A549 (cell line): ENCODE data around the gene PCID2. TPM values are rescaled to one million over a fixed set of nuclear protein-coding genes. Genes with fewer than 3 reads are reported as not detected.

Experiments used
- ATAC-seq, 2 experiments: fragments of 200-7000 bp in 1 of 2; fragments of >200 bp in 1 of 2; cut with Nextera tagmentation in 1 of 2; cut with Tn5 transposase in 1 of 2; 3 replicates each; pipeline versions ENCODE4 v1.8.0 to v1.9.1; 2018 to 2020; ENCODE audit warnings: mild to moderate bottlenecking in 1 of 2, moderate library complexity in 1 of 2
- CTCF ChIA-PET: fragments of 300-600 bp; sonication (Branson Sonifier 250); formaldehyde crosslinking; extraction: SDS; loops from one replicate; lab custom pipeline; 2021; ENCODE audit warnings: antibody characterized with exemption, inconsistent platforms; lab: Yijun Ruan, JAX
- POLR2A ChIA-PET: fragments of 350-600 bp; formaldehyde crosslinking; extraction: SDS; loops from one replicate; lab custom pipeline; 2021; ENCODE audit warnings: antibody characterized with exemption, inconsistent platforms; lab: Yijun Ruan, JAX
- DNase-seq, 2 experiments: peaks; one replicate each; pipeline versions ENCODE4 v3.0.0 to v3.0.0-alpha.2; 2011 to 2016; ENCODE audit warnings: low read depth in 1 of 2, low spot score in 1 of 2
- FAIRE-seq: peaks from 2 replicates; lab custom pipeline; 2011; peaks lifted over from hg19 to GRCh38; lab: Jason Lieb, UNC
- H3K27ac ChIP-seq, 2 experiments: fragments of >200 bp; sonication (Bioruptor Twin); formaldehyde crosslinking; 3 replicates each; pipeline ENCODE4 v1.5.1; 2016 to 2017
- H3K4me1 ChIP-seq: fragments of >200 bp; sonication (Bioruptor Twin); formaldehyde crosslinking; 3 replicates; pipeline ENCODE4 v1.6.1; 2016
- H3K4me2 ChIP-seq: fragments of >200 bp; sonication (Bioruptor Twin); formaldehyde crosslinking; 3 replicates; pipeline ENCODE4 v1.6.1; 2016
- H3K4me3 ChIP-seq: fragments of >200 bp; sonication (Bioruptor Twin); formaldehyde crosslinking; 3 replicates; pipeline ENCODE4 v1.5.1; 2016
- H3K9me3 ChIP-seq: fragments of >200 bp; sonication (Bioruptor Twin); formaldehyde crosslinking; 3 replicates; pipeline ENCODE4 v1.6.1; 2016
- CBX2 ChIP-seq: fragments of 200-600 bp; sonication (generic); IDR thresholded peaks from 2 replicates; pipeline ENCODE4 v1.6.1; 2016; ENCODE audit warnings: low read depth, mild to moderate bottlenecking, borderline replicate concordance
- CEBPB ChIP-seq, 2 experiments: fragments of >200 bp in 1 of 2; sonication (Bioruptor Twin) in 1 of 2; formaldehyde crosslinking in 1 of 2; IDR thresholded peaks; 2 replicates each; pipeline ENCODE4 v1.6.1; 2012 to 2016
- ESRRA ChIP-seq: fragments of 150-350 bp; IDR thresholded peaks from 2 replicates; pipeline ENCODE4 v1.6.1; 2014; ENCODE audit warnings: mild to moderate bottlenecking, low read length, borderline replicate concordance
- FOSB ChIP-seq: fragments of 250-450 bp; sonication (Bioruptor Pico); IDR thresholded peaks from 2 replicates; pipeline ENCODE4 v1.5.0; 2020; ENCODE audit warnings: mild to moderate bottlenecking, moderate library complexity
- FOSL2 ChIP-seq, 2 experiments: fragments of 450-650 bp in 1 of 2; fragments of >200 bp in 1 of 2; sonication (Bioruptor Twin) in 1 of 2; formaldehyde crosslinking; IDR thresholded peaks; 2 replicates each; pipeline versions ENCODE4 v1.5.0 to v1.6.1; 2016 to 2020; ENCODE audit warnings: mild to moderate bottlenecking in 1 of 2, moderate library complexity in 1 of 2
- GATA3 ChIP-seq: IDR thresholded peaks from 2 replicates; pipeline ENCODE4 v1.6.1; 2012; ENCODE audit warnings: borderline replicate concordance
- HDAC2 ChIP-seq: fragments of 200-600 bp; sonication (generic); IDR thresholded peaks from 2 replicates; pipeline ENCODE4 v1.6.1; 2016
- HOXA7 ChIP-seq: fragments of 250-450 bp; sonication (Bioruptor Pico); IDR thresholded peaks from 2 replicates; pipeline ENCODE4 v1.5.0; 2020; ENCODE audit warnings: mild to moderate bottlenecking, moderate library complexity
- HOXB5 ChIP-seq: fragments of 250-450 bp; sonication (Bioruptor Pico); IDR thresholded peaks from 2 replicates; pipeline ENCODE4 v1.5.0; 2020; ENCODE audit warnings: mild to moderate bottlenecking, moderate library complexity
- JUN ChIP-seq, 2 experiments: fragments of >200 bp; sonication (Bioruptor Twin); formaldehyde crosslinking; IDR thresholded peaks; 2 replicates in 1 of 2; 3 replicates in 1 of 2; pipeline ENCODE4 v1.6.1; 2016 to 2017
- JUNB ChIP-seq: fragments of >200 bp; sonication (Bioruptor Twin); formaldehyde crosslinking; IDR thresholded peaks from 2 replicates; pipeline ENCODE4 v1.6.1; 2016
- KDM5A ChIP-seq: fragments of 200-600 bp; sonication (generic); IDR thresholded peaks from 2 replicates; pipeline ENCODE4 v1.6.1; 2016; ENCODE audit warnings: antibody characterized with exemption, mild to moderate bottlenecking
- MAFK ChIP-seq: fragments of 450-650 bp; IDR thresholded peaks from 2 replicates; pipeline ENCODE4 v1.6.1; 2014; ENCODE audit not compliant: partially characterized antibody
- MAZ ChIP-seq: fragments of 150-350 bp; IDR thresholded peaks from 2 replicates; pipeline ENCODE4 v1.6.1; 2014; ENCODE audit warnings: antibody characterized with exemption, low read depth, low read length, borderline replicate concordance
- MYC ChIP-seq: IDR thresholded peaks from 2 replicates; pipeline ENCODE4 v1.6.1; 2012; ENCODE audit warnings: mild to moderate bottlenecking, inconsistent platforms, low read length, improper control_type of control experiment, borderline replicate concordance
- NFE2L2 ChIP-seq: fragments of 150-350 bp; conservative IDR thresholded peaks from 2 replicates; pipeline ENCODE4 v1.6.1; 2014; ENCODE audit warnings: low read length
- NR3C1 ChIP-seq: fragments of >200 bp; sonication (Bioruptor Twin); formaldehyde crosslinking; IDR thresholded peaks from 3 replicates; pipeline ENCODE4 v1.6.1; 2017
- PHF8 ChIP-seq: fragments of 200-600 bp; sonication (generic); IDR thresholded peaks from 2 replicates; pipeline ENCODE4 v1.6.1; 2016; ENCODE audit warnings: low read depth, mild to moderate bottlenecking, antibody characterized with exemption, moderate library complexity, borderline replicate concordance
- POLR2AphosphoS2 ChIP-seq: conservative IDR thresholded peaks from 2 replicates; pipeline ENCODE4 v1.6.1; 2012; ENCODE audit warnings: low read length, improper control_type of control experiment, inconsistent platforms
- RAD21 ChIP-seq, 2 experiments: fragments of >200 bp in 1 of 2; sonication (Bioruptor Twin) in 1 of 2; formaldehyde crosslinking in 1 of 2; IDR thresholded peaks in 1 of 2; conservative IDR thresholded peaks in 1 of 2; 2 replicates in 1 of 2; 3 replicates in 1 of 2; pipeline ENCODE4 v1.6.1; 2012 to 2018; ENCODE audit warnings: inconsistent platforms in 1 of 2
- RCOR1 ChIP-seq: fragments of 150-350 bp; IDR thresholded peaks from 2 replicates; pipeline ENCODE4 v1.6.1; 2014; ENCODE audit warnings: antibody characterized with exemption, low read length, low read depth
- RFX5 ChIP-seq: fragments of 450-650 bp; IDR thresholded peaks from 2 replicates; pipeline ENCODE4 v1.7.1; 2014; ENCODE audit warnings: antibody characterized with exemption, mild to moderate bottlenecking, moderate library complexity
- ZC3H11A ChIP-seq: fragments of 450-650 bp; IDR thresholded peaks from 2 replicates; pipeline ENCODE4 v1.6.1; 2014; ENCODE audit warnings: antibody characterized with exemption, mild to moderate bottlenecking
- ZNF302 ChIP-seq: fragments of 250-450 bp; sonication (Bioruptor Pico); IDR thresholded peaks from 2 replicates; pipeline ENCODE4 v1.9.0; 2021; ENCODE audit warnings: inconsistent platforms, mild to moderate bottlenecking, moderate library complexity
- WGBS: methylation state at CpG from one replicate; pipeline ENCODE4 v1.1.6; 2017; ENCODE audit errors: missing lambda C conversion rate; 5-methylcytosine and 5-hydroxymethylcytosine counted together
- polyA plus RNA-seq, 4 experiments: library from polyadenylated mRNA; depleted of rRNA in 3 of 4; stranded (reverse); fragments of >200 nt; fragmentation: RNase III in 1 of 4; extraction: RNeasy Plus Mini Kit Qiagen cat#74134 plus additional on column Dnase treatment in 1 of 4; gene quantifications; 2 replicates in 3 of 4; 3 replicates in 1 of 4; pipeline ENCODE4 v1.2.3, GENCODE V29; 2011 to 2017
- TF ChIP-seq, protein P1 (sequence below): IDR thresholded peaks from 2 replicates; pipeline ENCODE4 v1.6.1; 2012
- TF ChIP-seq, protein P2 (sequence below): IDR thresholded peaks from 2 replicates; pipeline ENCODE4 v1.6.1; 2012; ENCODE audit warnings: low read depth, borderline replicate concordance
- TF ChIP-seq, protein P3 (sequence below): fragments of >200 bp; sonication (Bioruptor Twin); formaldehyde crosslinking; IDR thresholded peaks from 3 replicates; pipeline ENCODE4 v1.5.1; 2016
- TF ChIP-seq, protein P4 (sequence below): fragments of 450-650 bp; IDR thresholded peaks from 2 replicates; pipeline ENCODE4 v1.6.1; 2014; ENCODE audit warnings: antibody characterized with exemption
- TF ChIP-seq, protein P5 (sequence below): fragments of >200 bp; sonication (Bioruptor Twin); formaldehyde crosslinking; IDR thresholded peaks from 3 replicates; pipeline ENCODE4 v1.6.1; 2016

The PCID2 gene
- polyA plus RNA-seq, 2 of the 4 experiments (the other 2 are of a cell fraction) = 37.7 to 68.7 TPM

DNA sequence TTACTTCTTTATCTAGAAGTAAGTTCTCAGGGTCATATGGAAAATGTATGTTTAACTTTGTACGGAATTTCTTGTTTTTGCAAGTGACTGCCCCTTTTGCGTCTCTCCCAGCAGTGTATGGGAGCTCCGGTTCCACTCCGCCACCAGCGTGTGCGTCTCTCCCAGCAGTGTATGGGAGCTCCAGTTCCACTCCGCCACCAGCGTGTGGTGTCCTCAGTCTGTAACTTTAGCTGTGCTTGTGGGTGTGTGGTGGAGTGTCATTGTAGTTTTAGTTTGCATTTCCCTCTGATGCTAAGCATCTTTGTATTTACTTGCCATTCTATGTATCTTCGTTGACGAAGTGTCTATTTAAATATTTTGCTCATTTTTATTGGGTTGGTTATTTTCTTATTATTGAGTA lies 3.3 kb upstream of the PCID2 start:
- DNase-seq = peak in 1 of 2 experiments; percentile 57
- no peak for TF ChIP-seq MAZ
- TF ChIP-seq RAD21 (conservative IDR thresholded peaks at IDR 0.05 in 1 of 2, IDR thresholded peaks at IDR 0.05 in 1 of 2) = peak in 1 of 2 experiments; percentile 13; a peak in 1 of 5 replicates
- H3K27ac ChIP-seq = no peak overlapping the region
- no peak for ATAC-seq
- no peaks in the 10 kb centered on the region for H3K9me3 ChIP-seq
- no peak for FAIRE-seq
- WGBS = 87% methylated on average over 10 of the region's 10 CpGs
- ChIA-PET POLR2A (no interaction called here), CTCF (no interaction called here)
- peaks cover 35% of the 10 kb centered on the region for H3K4me1 ChIP-seq
- H3K4me3 ChIP-seq = no peak overlapping the region
- no peak overlapping the region; the same call in 2 of the 3 replicates for H3K4me2 ChIP-seq

DNA sequence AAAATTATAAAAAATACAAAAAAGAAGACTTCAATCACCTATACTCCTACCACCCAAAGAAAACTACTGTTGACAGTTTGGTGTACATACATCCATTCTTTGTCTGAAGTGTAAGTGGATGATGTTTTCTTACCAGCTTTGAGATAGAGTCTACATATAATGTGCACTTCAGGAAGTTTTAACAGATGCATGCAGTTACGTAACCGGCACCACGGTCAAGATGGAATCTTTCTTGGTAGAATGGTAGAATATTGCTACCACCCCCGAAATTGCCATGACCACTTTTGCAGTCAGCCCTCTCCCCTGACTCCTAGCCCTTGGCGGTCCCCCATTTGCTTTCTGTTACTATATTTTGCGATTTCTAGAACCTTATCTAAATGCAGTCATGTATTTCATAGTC lies 2.4 kb upstream of the PCID2 start:
- Histone ChIP-seq H3K27ac (no peak overlapping the region; a peak in 1 of 6 replicates), H3K4me1 (peaks cover 35% of the 10 kb centered on the region), H3K9me3 (no peaks in the 10 kb centered on the region), H3K4me3 (peak overlapping the region; percentile 99; the same call in 2 of the 3 replicates), H3K4me2 (peak overlapping the region; percentile 97)
- no peak for ATAC-seq
- no peak for DNase-seq
- POLR2A ChIA-PET = no interaction called here
- CTCF ChIA-PET = no interaction called here
- WGBS = 83% methylated on average over 6 of the region's 6 CpGs
- no peak for TF ChIP-seq HDAC2
- FAIRE-seq = no peak

DNA sequence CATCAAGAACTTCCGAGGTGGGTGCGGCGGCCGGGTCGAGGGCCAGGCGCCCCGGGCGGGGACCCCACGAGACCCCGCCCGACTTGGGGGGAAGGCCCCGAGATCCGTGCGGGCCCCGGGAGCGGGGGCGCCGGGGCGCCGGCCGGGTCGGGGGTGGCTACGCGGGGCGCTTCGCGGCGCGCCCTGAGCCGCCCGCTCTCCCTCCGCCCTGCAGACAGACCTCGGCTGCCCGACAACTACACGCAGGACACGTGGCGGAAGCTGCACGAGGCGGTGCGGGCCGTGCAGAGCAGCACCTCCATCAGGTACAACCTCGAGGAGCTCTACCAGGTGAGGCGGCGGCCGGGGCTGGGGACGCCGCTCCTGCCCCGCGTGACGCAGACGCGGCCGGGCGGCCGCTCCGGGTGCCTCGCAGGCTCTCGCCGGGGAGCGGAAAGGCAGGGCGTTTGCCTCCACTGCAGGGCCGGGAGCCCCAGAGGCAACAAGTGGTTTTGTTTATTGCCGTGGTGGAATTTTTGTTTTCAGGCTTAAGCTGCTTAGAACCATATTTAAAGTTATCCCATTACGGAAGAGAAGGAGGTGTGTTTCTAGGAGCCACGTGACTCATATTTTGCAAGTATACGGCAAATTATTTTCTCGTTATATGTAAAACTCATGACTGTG lies 1.4 kb upstream of the PCID2 start:
- H3K27ac ChIP-seq = peak overlapping the region; percentile 100
- peak overlapping the region; percentile 99 for H3K4me3 ChIP-seq
- ChIA-PET CTCF (interaction anchor here (1.6 kb wide), 1 partner anchor 53 kb away, joined by 4 read pairs; no protein-coding TSS in a partner anchor), POLR2A (interaction anchor here (0.6 to 2.8 kb wide), 8 partner anchors 10 to 276 kb away, joined by 3 to 18 read pairs (median 3); partner anchors contain the start of genes GRTP1 and LAMP1)
- peak overlapping the region; percentile 97 for H3K4me2 ChIP-seq
- H3K4me1 ChIP-seq = peaks cover 38% of the 10 kb centered on the region
- WGBS = 3% methylated on average over 5 of the region's 67 CpGs
- DNase-seq = peak in 1 of 2 experiments; percentile 60
- H3K9me3 ChIP-seq = no peaks in the 10 kb centered on the region
- FAIRE-seq = no peak
- peak; percentile 18 to 63 for ATAC-seq
- TF ChIP-seq RFX5 (no peak), ESRRA (no peak), NR3C1 (no peak), JUN (IDR thresholded peaks at IDR 0.05) (no peak; a peak in 1 of 5 replicates), FOSL2 (IDR thresholded peaks at IDR 0.05) (no peak), FOSL2 (CRISPR knock-in tag; IDR thresholded peaks at IDR 0.05) (no peak), POLR2AphosphoS2 (no peak), RAD21 (conservative IDR thresholded peaks at IDR 0.05 in 1 of 2, IDR thresholded peaks at IDR 0.05 in 1 of 2) (no peak), HOXB5 (CRISPR knock-in tag) (peak; percentile 52; the same call in 1 of the 2 replicates), MYC (peak; percentile 53; the same call in 1 of the 2 replicates), JUNB (no peak), FOSB (CRISPR knock-in tag) (no peak), ZNF302 (CRISPR knock-in tag) (no peak), NFE2L2 (no peak), GATA3 (no peak), KDM5A (no peak), ZC3H11A (no peak), HOXA7 (CRISPR knock-in tag) (no peak), PHF8 (0 out of 2 replicates have a peak, but pooled peaks have one; percentile 41), CEBPB (IDR thresholded peaks at IDR 0.05) (no peak), CBX2 (no peak), RCOR1 (no peak), MAFK (no peak), MAZ (no peak)
- TF ChIP-seq, protein P1, sequence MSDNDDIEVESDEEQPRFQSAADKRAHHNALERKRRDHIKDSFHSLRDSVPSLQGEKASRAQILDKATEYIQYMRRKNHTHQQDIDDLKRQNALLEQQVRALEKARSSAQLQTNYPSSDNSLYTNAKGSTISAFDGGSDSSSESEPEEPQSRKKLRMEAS = peak; percentile 86
- TF ChIP-seq, protein P2, sequence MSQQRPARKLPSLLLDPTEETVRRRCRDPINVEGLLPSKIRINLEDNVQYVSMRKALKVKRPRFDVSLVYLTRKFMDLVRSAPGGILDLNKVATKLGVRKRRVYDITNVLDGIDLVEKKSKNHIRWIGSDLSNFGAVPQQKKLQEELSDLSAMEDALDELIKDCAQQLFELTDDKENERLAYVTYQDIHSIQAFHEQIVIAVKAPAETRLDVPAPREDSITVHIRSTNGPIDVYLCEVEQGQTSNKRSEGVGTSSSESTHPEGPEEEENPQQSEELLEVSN = peak; percentile 74
- TF ChIP-seq, protein P3, sequence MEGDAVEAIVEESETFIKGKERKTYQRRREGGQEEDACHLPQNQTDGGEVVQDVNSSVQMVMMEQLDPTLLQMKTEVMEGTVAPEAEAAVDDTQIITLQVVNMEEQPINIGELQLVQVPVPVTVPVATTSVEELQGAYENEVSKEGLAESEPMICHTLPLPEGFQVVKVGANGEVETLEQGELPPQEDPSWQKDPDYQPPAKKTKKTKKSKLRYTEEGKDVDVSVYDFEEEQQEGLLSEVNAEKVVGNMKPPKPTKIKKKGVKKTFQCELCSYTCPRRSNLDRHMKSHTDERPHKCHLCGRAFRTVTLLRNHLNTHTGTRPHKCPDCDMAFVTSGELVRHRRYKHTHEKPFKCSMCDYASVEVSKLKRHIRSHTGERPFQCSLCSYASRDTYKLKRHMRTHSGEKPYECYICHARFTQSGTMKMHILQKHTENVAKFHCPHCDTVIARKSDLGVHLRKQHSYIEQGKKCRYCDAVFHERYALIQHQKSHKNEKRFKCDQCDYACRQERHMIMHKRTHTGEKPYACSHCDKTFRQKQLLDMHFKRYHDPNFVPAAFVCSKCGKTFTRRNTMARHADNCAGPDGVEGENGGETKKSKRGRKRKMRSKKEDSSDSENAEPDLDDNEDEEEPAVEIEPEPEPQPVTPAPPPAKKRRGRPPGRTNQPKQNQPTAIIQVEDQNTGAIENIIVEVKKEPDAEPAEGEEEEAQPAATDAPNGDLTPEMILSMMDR = no peak
- TF ChIP-seq, protein P4, sequence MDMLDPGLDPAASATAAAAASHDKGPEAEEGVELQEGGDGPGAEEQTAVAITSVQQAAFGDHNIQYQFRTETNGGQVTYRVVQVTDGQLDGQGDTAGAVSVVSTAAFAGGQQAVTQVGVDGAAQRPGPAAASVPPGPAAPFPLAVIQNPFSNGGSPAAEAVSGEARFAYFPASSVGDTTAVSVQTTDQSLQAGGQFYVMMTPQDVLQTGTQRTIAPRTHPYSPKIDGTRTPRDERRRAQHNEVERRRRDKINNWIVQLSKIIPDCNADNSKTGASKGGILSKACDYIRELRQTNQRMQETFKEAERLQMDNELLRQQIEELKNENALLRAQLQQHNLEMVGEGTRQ = peak; percentile 72
- TF ChIP-seq, protein P5, sequence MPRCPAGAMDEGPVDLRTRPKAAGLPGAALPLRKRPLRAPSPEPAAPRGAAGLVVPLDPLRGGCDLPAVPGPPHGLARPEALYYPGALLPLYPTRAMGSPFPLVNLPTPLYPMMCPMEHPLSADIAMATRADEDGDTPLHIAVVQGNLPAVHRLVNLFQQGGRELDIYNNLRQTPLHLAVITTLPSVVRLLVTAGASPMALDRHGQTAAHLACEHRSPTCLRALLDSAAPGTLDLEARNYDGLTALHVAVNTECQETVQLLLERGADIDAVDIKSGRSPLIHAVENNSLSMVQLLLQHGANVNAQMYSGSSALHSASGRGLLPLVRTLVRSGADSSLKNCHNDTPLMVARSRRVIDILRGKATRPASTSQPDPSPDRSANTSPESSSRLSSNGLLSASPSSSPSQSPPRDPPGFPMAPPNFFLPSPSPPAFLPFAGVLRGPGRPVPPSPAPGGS = no peak
